HCT116 (cell line): Measurements from ENCODE around the gene WDR27. TPM values are rescaled to one million over a fixed set of nuclear protein-coding genes. Genes with fewer than 3 reads are reported as not detected.

Experiments used
- ATAC-seq: fragments of 200-7000 bp; cut with Tn5 transposase; 2 replicates; pipeline ENCODE4 v1.9.1; 2020; ENCODE audit warnings: mild to moderate bottlenecking, moderate library complexity
- BruUV-seq: library from RNA; stranded (reverse); fragments of 400-500 nt; replicated peaks from 2 replicates; lab custom pipeline; 2021; lab: Mats Ljungman, UMichigan
- CTCF ChIA-PET: fragments of 300-600 bp; sonication (Branson Sonifier 250); formaldehyde crosslinking; loops from one replicate; lab custom pipeline; 2021; ENCODE audit warnings: antibody characterized with exemption; lab: Charles Lee
- POLR2A ChIA-PET: fragments of 300-600, 350-600 bp; sonication (Branson Sonifier 250); formaldehyde crosslinking; loops from one replicate; lab custom pipeline; 2021; ENCODE audit warnings: antibody characterized with exemption; lab: Charles Lee
- RAD21 ChIA-PET, 2 experiments: fragments of 300-600 bp; sonication (Branson Sonifier 250); formaldehyde crosslinking; loops; one replicate each; lab custom pipeline; 2023; ENCODE audit warnings: low total read pairs in 2 of 2; ENCODE audit not compliant: uncharacterized antibody in 2 of 2, unreplicated experiment in 2 of 2, low non-redundant PET in 1 of 2; lab: Charles Lee
- DNase-seq: peaks from one replicate; pipeline ENCODE4 v3.0.0-alpha.2; 2010; ENCODE audit warnings: low read depth, low spot score
- H2AFZ ChIP-seq: fragments of 200-600 bp; shearing (Covaris generic), sonication (generic); 2 replicates; pipeline ENCODE4 v1.6.1; 2017; ENCODE audit warnings: low read depth, mixed run types, mixed read lengths, antibody characterized with exemption, low read length; ENCODE audit not compliant: poor library complexity, severe bottlenecking
- H3K27ac ChIP-seq: 2 replicates; pipeline ENCODE4 v1.5.1; 2012; ENCODE audit warnings: low read depth, low read length
- H3K27me3 ChIP-seq: fragments of 200-600 bp; sonication (generic); 2 replicates; pipeline ENCODE4 v1.6.1; 2016; ENCODE audit warnings: mixed run types, low read length, mixed read lengths; ENCODE audit not compliant: insufficient read depth
- H3K36me3 ChIP-seq, 2 experiments: fragments of 200-500 bp in 1 of 2; fragments of 200-600 bp in 1 of 2; sonication (Bioruptor generic) in 1 of 2; sonication (generic) in 1 of 2; 2 replicates each; pipeline versions ENCODE4 v1.5.1 to v1.6.1; 2014 to 2016; ENCODE audit warnings: low read length in 2 of 2, inconsistent platforms in 1 of 2, mixed read lengths in 1 of 2, mixed run types in 1 of 2; ENCODE audit not compliant: insufficient read depth in 2 of 2, control insufficient read depth in 1 of 2
- H3K4me1 ChIP-seq, 2 experiments: fragments of 200-600 bp in 1 of 2; sonication (generic) in 1 of 2; 2 replicates each; pipeline versions ENCODE4 v1.5.1 to v1.6.1; 2012 to 2017; ENCODE audit warnings: low read length in 2 of 2, inconsistent platforms in 1 of 2, mild to moderate bottlenecking in 1 of 2, mixed read lengths in 1 of 2, mixed run types in 1 of 2, moderate library complexity in 1 of 2; ENCODE audit not compliant: insufficient read depth in 2 of 2, control insufficient read depth in 1 of 2
- H3K4me2 ChIP-seq: fragments of 200-600 bp; sonication (generic); 2 replicates; pipeline ENCODE4 v1.6.1; 2017; ENCODE audit warnings: mixed run types, low read length, mixed read lengths
- H3K4me3 ChIP-seq, 2 experiments: fragments of 200-600 bp in 1 of 2; sonication (generic) in 1 of 2; replicated peaks in 1 of 2; 2 replicates each; pipeline ENCODE4 v1.5.1; 2011 to 2016; ENCODE audit warnings: low read length in 2 of 2, control low read depth in 1 of 2, low read depth in 1 of 2, mild to moderate bottlenecking in 1 of 2, mixed read lengths in 1 of 2, mixed run types in 1 of 2
- H3K79me2 ChIP-seq: fragments of 200-600 bp; sonication (generic); 2 replicates; pipeline ENCODE4 v1.6.1; 2017; ENCODE audit warnings: mild to moderate bottlenecking, mixed run types, low read length, moderate library complexity, mixed read lengths; ENCODE audit not compliant: insufficient read depth
- H3K9ac ChIP-seq: fragments of 200-600 bp; sonication (generic); 2 replicates; pipeline ENCODE4 v1.6.1; 2016; ENCODE audit warnings: low read length, mixed read lengths
- H3K9me2 ChIP-seq: fragments of 200-600 bp; sonication (generic), shearing (Covaris generic); 2 replicates; pipeline ENCODE4 v1.6.1; 2017; ENCODE audit warnings: mixed run types, mild to moderate bottlenecking, moderate library complexity; ENCODE audit not compliant: insufficient read depth
- H3K9me3 ChIP-seq, 2 experiments: fragments of 200-500 bp in 1 of 2; fragments of 200-600 bp in 1 of 2; sonication (Bioruptor generic) in 1 of 2; sonication (generic) in 1 of 2; 2 replicates each; pipeline ENCODE4 v1.6.1; 2014 to 2017; ENCODE audit warnings: low read length in 2 of 2, mixed read lengths in 2 of 2, inconsistent platforms in 1 of 2, low read depth in 1 of 2, mild to moderate bottlenecking in 1 of 2, mixed run types in 1 of 2, moderate library complexity in 1 of 2; ENCODE audit not compliant: control insufficient read depth in 1 of 2, insufficient read depth in 1 of 2
- H4K20me1 ChIP-seq: fragments of 200-600 bp; sonication (generic), shearing (Covaris generic); 2 replicates; pipeline ENCODE4 v1.6.1; 2017; ENCODE audit warnings: mixed run types, mild to moderate bottlenecking, moderate library complexity; ENCODE audit not compliant: insufficient read depth
- CBX3 ChIP-seq: IDR thresholded peaks from 2 replicates; pipeline ENCODE4 v1.6.1; 2012; ENCODE audit warnings: low read depth
- CEBPB ChIP-seq: IDR thresholded peaks from 2 replicates; pipeline ENCODE4 v1.6.1; 2012; ENCODE audit warnings: low read depth
- ELF1 ChIP-seq: IDR thresholded peaks from 2 replicates; pipeline ENCODE4 v1.6.1; 2012; ENCODE audit warnings: low read depth, borderline replicate concordance
- FOSL1 ChIP-seq: IDR thresholded peaks from 2 replicates; pipeline ENCODE4 v1.6.1; 2012; ENCODE audit warnings: low read depth
- JUND ChIP-seq: IDR thresholded peaks from 2 replicates; pipeline ENCODE4 v1.6.1; 2012
- POLR2A ChIP-seq: IDR thresholded peaks from 2 replicates; pipeline ENCODE4 v1.7.0; 2011; ENCODE audit warnings: borderline replicate concordance; ENCODE audit not compliant: insufficient read depth, insufficient read length; ENCODE audit errors: extremely low read depth
- POLR2AphosphoS5 ChIP-seq: IDR thresholded peaks from 2 replicates; pipeline ENCODE4 v1.6.1; 2011; ENCODE audit warnings: mild to moderate bottlenecking, low read depth, low read length, moderate library complexity
- RAD21 ChIP-seq: IDR thresholded peaks from 2 replicates; pipeline ENCODE4 v1.6.1; 2012; ENCODE audit warnings: low read depth, mild to moderate bottlenecking
- REST ChIP-seq: IDR thresholded peaks from 2 replicates; pipeline ENCODE4 v1.6.1; 2012; ENCODE audit warnings: low read depth
- SIN3A ChIP-seq: IDR thresholded peaks from 2 replicates; pipeline ENCODE4 v1.6.1; 2012; ENCODE audit warnings: low read depth
- SP1 ChIP-seq: IDR thresholded peaks from 2 replicates; pipeline ENCODE4 v1.6.1; 2012; ENCODE audit warnings: low read depth
- SRF ChIP-seq: IDR thresholded peaks from 2 replicates; pipeline ENCODE4 v1.6.1; 2012; ENCODE audit warnings: low read depth
- TCF7L2 ChIP-seq: IDR thresholded peaks from 2 replicates; pipeline ENCODE4 v1.7.0; 2011; ENCODE audit warnings: borderline replicate concordance, inconsistent platforms; ENCODE audit not compliant: insufficient read depth, insufficient read length; ENCODE audit errors: extremely low read depth
- YY1 ChIP-seq: IDR thresholded peaks from 2 replicates; pipeline ENCODE4 v1.6.1; 2011; ENCODE audit warnings: low read length, low read depth, moderate library complexity, mild to moderate bottlenecking; ENCODE audit not compliant: insufficient replicate concordance; ENCODE audit errors: extremely low read depth
- ZBTB33 ChIP-seq: IDR thresholded peaks from 2 replicates; pipeline ENCODE4 v1.6.1; 2011; ENCODE audit warnings: mild to moderate bottlenecking, low read length, moderate library complexity; ENCODE audit not compliant: insufficient replicate concordance; ENCODE audit errors: extremely low read depth
- ZFX ChIP-seq: fragments of 450-650 bp; IDR thresholded peaks from 2 replicates; pipeline ENCODE4 v1.6.1; 2017
- intact Hi-C: fragments of 100-400 bp; cut with micrococcal nuclease; formaldehyde crosslinking; loops from 2 replicates; pipeline ENCODE4 v1.10.0; 2022
- total RNA-seq: library from RNA; stranded (reverse); gene quantifications from one replicate; pipeline ENCODE4 v1.2.1, GENCODE V29; 2021; ENCODE audit not compliant: unreplicated experiment
- TF ChIP-seq, protein P1 (sequence below): IDR thresholded peaks from 2 replicates; pipeline ENCODE4 v1.6.1; 2012
- TF ChIP-seq, protein P2 (sequence below), 3 experiments: fragments of 200-600 bp in 1 of 3; sonication (generic) in 1 of 3; IDR thresholded peaks in 2 of 3; conservative IDR thresholded peaks in 1 of 3; 2 replicates each; pipeline ENCODE4 v1.5.1; 2012 to 2017; ENCODE audit warnings: low read depth in 2 of 3, low read length in 2 of 3, antibody characterized with exemption in 1 of 3, borderline replicate concordance in 1 of 3, control low read depth in 1 of 3, mild to moderate bottlenecking in 1 of 3, mixed read lengths in 1 of 3, mixed run types in 1 of 3, moderate library complexity in 1 of 3; ENCODE audit not compliant: insufficient read depth in 1 of 3
- TF ChIP-seq, protein P3 (sequence below): IDR thresholded peaks from 2 replicates; pipeline ENCODE4 v1.6.1; 2012

Gene WDR27
- total RNA-seq, 1 experiment from 2014 or later: 60.6 TPM

DNA sequence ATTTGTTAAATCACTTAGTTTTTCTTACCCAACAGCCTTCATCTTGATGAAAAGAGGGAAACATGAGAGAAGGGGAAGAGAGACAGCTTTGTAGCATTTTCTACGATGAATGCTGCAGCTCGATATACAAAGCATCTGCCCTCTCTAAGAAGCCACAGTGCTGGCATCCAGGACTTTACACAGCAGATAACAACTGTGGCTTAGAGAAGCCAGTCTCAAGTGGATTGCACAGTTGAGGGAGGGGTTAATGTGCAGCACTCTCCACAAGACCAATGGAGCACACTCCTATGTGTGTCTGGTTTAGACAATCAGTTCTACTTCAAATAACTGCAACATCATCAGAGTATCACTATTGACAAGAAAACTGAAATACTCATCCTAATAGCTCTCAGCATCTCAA lies 5.9 kb upstream of the WDR27 start:
- Histone ChIP-seq H3K9me3 (no peaks in the 10 kb centered on the region), H4K20me1 (no peaks in the 10 kb centered on the region), H3K36me3 (peaks cover 9% of the 10 kb centered on the region in 2 experiments; a peak in 2 of 4 replicates), H3K27ac (no peak overlapping the region), H3K4me2 (no peak overlapping the region), H3K4me3 (no peak overlapping the region), H3K9ac (no peak overlapping the region), H3K4me1 (peaks cover 9% of the 10 kb centered on the region in 2 experiments; a peak in 2 of 4 replicates), H3K9me2 (no peaks in the 10 kb centered on the region), H3K79me2 (peaks cover 35% of the 10 kb centered on the region), H3K27me3 (no peaks in the 10 kb centered on the region), H2AFZ (no peak overlapping the region)
- DNase-seq (no peak), ATAC-seq (no peak)
- TF ChIP-seq SP1 (no peak), TCF7L2 (no peak), JUND (no peak), REST (no peak), ELF1 (no peak), ZFX (no peak), RAD21 (no peak), SRF (no peak), POLR2A (no peak), POLR2AphosphoS5 (no peak), CEBPB (no peak), YY1 (no peak), ZBTB33 (no peak), CBX3 (no peak), SIN3A (no peak), FOSL1 (no peak)
- TF ChIP-seq, protein P1, sequence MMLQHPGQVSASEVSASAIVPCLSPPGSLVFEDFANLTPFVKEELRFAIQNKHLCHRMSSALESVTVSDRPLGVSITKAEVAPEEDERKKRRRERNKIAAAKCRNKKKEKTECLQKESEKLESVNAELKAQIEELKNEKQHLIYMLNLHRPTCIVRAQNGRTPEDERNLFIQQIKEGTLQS: no peak
- TF ChIP-seq, protein P2, sequence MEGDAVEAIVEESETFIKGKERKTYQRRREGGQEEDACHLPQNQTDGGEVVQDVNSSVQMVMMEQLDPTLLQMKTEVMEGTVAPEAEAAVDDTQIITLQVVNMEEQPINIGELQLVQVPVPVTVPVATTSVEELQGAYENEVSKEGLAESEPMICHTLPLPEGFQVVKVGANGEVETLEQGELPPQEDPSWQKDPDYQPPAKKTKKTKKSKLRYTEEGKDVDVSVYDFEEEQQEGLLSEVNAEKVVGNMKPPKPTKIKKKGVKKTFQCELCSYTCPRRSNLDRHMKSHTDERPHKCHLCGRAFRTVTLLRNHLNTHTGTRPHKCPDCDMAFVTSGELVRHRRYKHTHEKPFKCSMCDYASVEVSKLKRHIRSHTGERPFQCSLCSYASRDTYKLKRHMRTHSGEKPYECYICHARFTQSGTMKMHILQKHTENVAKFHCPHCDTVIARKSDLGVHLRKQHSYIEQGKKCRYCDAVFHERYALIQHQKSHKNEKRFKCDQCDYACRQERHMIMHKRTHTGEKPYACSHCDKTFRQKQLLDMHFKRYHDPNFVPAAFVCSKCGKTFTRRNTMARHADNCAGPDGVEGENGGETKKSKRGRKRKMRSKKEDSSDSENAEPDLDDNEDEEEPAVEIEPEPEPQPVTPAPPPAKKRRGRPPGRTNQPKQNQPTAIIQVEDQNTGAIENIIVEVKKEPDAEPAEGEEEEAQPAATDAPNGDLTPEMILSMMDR (IDR thresholded peaks at IDR 0.05 in 2 of 3, conservative IDR thresholded peaks at IDR 0.05 in 1 of 3; ENCODE audit: borderline replicate concordance in 1 of 3, insufficient read depth in 1 of 3, low read depth in 2 of 3, low read length in 2 of 3): no peak
- TF ChIP-seq, protein P3, sequence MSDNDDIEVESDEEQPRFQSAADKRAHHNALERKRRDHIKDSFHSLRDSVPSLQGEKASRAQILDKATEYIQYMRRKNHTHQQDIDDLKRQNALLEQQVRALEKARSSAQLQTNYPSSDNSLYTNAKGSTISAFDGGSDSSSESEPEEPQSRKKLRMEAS: no peak
- ChIA-PET RAD21 (no interaction called here), POLR2A (no interaction called here), CTCF (no interaction called here)
- intact Hi-C loops: loop anchor here (10.0 kb wide), 1 partner anchor 817 kb away; no protein-coding TSS in a partner anchor
- BruUV-seq: no TSS peak
